GM21786 (cell line): ENCODE measurements around the gene OPALIN.
"Not testable (repeated sequence)": the region's sequence is repeated elsewhere in the genome, so short reads cannot be mapped to it uniquely, and the experiment has no call there.

Experiments used
- ATAC-seq: cut with Tn5 transposase; IDR thresholded peaks from one replicate; pipeline ENCODE4 v1.9.1; 2021; ENCODE audit not compliant: unreplicated experiment

The OPALIN gene

DNA sequence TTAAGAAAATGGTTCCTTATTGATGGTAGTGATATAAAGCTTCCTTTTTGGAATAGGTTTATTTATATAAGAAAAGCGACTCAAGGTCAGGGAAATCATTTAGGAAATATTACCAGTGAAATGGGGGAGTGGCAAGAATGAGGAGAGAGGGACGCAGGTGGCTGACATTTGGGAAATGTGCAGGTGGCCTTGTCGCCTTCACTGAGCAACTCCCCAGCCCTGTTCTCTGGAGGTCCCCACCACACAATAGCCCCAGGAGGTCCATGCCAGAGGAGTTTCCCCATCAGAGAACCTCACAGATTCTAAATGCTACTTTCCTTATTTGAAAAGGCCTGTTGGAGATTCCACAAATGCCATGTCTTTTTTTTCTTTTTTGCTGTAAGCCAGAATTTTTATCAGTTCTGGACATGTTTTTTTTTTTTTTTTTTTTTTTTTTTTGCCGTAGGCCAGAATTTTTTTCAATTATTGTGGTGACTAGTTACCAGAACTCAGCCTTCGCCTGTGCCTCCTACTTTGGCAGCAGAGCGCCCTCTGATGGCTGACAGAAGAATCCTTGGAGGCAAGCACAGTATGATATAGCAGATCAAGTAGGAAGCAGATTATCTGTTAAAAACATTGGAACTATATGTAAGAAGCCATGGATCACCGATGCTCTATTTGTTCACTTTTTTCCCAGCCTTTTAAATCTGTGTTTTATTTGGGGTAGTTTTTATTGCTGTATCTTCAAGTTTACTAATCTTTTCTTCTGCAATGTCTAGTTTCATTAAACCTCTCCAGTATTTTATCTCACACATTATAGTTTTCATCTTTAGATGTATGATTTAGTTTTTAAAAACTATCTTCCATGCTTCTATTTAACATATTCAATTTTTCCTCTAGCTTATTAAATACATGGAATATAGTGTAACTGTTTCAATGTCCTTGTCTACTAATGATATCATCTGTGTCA is 18.6 kb downstream of the OPALIN start:
- peak; percentile 76 for ATAC-seq

DNA sequence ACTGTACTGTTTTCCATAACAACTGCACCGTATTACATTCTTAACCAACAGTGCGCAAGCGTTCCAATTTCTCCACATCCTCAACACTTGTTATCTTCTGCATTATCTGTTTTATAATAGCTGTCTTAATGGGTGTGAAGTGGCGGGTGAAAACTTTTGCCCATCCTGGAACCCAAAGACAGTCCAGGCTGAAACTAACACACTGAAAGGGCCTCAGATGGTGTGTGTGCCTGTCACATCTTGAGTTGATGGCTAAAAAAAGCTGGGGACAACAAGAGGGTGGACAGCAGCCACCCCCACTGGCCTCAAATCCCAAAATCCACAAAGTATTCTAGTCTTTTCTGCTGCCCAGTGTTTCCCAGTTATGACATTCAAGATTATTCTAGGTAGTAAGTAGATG is 19.4 kb downstream of the OPALIN start:
- no peak for ATAC-seq

DNA sequence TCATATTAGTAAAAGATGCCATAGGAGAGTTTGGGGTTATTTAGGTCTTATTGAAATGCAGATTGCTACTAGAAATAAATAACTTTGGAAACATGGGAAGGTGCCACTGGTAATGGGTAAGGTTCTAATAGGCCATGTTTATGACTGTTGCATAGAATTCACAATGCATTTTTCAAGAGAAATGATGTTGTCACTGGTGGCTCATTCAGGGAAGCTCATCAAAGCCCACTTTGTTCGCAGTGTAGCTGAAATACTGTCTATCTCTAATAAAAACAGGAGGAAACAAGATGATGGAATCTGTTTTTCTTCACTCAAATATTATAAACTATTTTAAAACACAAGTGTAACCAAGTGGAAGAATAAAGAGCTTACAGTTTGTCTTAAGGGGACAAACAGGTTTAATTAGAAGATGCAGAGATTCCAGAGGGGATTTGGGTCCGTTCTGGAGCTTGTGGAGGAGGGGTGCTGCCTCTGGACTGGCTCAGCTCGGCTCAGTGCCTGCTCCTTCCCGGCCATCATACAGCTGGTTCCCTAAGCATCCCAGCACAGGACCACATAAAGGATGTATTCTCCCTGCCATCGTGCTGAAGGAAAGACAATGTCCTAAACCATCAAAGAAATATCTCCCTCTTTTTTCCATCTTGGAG is 20.4 kb downstream of the OPALIN start:
- ATAC-seq, result no peak

DNA sequence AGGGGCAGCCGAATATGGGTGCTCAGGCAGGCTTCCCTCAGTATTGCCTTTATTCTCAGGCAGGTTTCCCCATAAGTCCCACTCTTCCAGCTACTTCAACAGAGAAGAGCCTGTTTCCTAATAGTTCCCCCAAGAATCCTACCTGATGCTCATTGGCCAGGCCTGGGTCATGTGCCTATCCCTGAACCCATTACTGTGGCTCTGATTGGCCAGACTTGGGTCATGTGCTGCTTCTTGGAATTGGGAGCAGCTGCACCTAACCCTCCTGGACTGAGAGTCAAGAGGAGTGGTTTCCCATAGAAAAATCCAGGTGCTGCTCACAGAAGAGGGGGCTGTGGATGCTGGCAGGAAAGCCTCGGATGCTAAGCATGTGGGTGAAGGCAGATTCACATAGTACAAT is 21.7 kb downstream of the OPALIN start:
- no peak for ATAC-seq

DNA sequence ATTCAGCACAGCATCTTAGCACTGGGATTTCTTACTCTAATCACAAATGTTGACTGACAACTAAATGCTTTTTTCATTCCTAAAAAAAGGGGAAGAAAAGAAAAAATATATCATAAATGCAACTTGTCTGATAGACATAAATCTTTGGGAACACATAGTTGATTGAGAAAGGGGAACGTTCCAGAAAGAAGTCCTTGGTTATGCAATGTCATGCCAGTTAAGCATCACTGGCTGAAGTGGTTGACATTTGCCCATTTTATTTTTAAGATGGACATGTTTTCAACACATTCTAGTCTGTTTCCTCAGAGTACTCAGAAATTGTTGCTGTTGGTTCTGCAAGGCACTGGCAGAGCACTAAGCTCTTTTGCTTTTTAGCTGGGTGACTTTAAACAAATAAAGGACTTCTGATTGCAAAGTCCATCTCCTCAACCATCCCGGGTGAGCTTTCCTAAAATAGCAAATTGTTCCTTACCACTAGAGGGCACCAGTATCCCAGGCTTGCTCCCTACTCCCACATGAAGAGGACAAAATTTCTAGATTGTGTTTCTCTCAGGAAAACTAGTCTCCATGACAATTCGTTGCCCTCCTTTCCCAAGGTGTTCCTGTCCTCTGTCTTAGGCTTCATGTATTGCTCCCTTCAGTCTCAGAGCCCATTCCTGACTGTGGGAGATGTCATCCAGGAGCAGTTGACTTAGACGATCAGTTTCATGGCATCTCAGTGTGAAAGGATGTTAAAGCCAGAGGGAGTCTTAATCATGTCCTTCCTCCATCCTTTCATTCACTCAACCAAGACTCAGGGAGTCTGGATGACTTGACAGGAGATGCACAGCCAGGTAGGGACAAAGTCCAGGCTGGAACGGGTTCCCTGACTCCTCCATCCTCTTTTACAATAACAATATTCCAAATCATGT is 23.9 kb downstream of the OPALIN start:
- no peak for ATAC-seq

DNA sequence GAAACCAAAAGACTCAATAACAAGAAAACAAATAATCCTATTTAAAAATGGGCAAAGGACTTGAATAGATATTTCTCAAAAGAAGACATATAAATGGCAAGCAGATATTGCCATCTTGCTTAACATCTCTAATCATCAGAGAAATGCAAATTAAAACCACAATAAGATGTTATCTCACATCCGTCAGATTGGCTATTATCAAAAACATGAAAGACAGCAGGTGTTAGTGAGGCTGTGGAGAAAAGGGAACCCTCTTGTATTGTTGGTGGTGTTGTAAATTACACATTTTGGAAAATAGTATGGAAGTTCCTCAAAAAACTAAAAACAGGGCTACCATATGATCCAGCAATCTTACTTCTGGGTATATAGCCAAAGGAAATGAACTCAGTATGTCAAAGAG is 25.7 kb downstream of the OPALIN start:
- no peak for ATAC-seq

DNA sequence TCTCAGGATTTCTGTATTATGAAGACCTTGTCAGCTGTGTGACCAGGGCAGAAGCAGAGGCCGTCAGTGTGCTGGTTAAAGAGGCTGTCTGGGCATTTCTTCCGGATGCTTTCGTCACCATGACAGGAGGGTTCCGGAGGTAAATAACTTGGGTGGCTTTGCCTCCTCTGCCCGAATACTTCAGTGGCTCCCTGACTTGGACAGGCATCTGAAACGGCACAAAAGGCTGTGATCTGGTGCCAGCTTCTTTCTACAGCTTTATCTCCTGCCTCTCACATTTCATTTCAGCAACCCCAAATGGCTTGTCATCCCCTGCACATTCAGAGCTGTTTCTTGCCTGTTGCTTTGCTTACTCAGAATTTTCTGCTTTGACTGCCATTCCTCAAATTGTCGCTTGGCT is 31.3 kb downstream of the OPALIN start:
- ATAC-seq, result no peak

DNA sequence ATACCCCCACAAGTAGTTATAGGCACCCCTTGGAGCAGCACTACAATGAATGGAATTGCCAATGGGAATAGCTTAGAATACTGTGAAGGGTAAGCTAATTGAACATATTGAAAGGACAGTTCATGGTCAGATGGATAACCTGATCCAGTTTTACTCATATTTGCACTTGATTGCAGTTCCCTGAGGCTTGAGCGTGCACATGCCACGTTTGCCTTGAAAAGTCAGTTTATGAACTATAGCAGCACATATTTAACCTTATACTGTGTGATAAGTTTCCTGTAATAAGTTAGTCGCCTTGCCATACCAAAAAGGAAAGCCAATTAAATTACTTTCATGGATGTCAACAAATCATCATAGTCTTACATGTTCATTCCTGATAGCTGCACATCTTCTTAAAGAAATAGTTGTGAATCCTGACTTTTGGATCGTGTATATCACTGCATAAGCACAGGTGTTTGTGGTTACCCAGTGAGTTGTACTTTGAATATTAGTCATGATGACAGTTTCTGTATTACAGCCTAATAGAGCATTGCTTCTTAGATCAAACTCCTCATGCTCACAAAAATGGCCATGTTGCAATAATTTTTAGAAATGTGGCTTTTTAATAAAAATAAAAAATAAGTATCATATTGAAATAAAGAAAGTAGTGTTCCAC is 33.0 kb downstream of the OPALIN start:
- ATAC-seq, result peak; percentile 84

DNA sequence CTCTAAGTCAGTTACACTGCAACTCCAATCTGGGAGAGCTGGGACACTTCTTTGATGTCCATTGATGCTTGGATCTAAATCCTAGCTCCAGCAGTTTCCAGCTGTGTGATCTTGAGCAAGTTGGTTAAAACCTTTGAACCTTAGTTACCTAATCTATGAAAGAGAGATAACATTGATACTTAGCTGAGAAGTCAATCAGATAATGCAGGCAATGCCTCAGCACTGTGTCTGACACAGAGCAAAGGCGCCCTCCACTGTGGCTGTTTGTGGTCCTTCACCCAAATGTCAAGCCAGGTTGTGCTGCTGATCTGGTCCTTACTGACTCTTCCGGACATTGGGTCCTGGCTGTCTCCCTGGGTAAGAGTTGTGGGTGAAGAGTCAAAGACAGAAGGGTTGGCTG is 34.4 kb downstream of the OPALIN start:
- ATAC-seq, result no peak

DNA sequence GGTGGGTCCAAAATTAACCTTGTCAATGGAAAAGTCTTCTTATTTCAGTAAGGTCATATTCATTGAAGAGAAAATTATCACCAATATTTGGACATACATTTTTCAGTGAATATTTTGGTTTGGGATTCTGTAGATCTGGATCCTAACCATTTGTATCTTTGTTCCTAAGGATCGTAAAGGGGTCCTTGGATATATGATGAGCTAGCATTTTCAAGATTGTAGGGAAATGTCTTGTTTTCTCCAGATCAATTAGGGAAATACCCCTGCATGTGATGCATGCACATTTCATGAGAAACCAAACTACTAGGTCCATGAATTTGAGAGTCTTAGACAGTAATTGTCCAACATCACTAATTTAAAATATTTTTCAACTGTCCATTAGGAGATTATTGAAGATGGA is 36.5 kb downstream of the OPALIN start:
- ATAC-seq, result no peak

DNA sequence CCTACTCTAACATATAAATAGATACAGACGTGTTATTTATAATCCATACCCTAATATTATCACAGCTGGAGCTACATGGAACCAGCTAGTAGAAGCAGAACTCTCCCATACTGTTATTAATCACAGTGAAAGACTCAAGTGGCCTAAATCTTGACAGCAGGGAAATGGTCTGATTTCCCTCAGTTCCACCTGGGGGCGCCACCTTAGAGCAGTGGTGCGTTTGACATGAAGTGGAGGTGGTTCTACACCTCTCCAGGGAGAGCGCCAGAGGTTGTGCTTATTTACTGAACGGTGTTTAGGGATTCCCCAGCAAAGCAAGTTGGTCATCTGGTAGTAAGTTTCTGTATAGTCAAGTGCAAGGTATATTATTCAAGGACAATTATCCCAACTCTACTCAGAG is 37.0 kb downstream of the OPALIN start:
- ATAC-seq, result no peak

DNA sequence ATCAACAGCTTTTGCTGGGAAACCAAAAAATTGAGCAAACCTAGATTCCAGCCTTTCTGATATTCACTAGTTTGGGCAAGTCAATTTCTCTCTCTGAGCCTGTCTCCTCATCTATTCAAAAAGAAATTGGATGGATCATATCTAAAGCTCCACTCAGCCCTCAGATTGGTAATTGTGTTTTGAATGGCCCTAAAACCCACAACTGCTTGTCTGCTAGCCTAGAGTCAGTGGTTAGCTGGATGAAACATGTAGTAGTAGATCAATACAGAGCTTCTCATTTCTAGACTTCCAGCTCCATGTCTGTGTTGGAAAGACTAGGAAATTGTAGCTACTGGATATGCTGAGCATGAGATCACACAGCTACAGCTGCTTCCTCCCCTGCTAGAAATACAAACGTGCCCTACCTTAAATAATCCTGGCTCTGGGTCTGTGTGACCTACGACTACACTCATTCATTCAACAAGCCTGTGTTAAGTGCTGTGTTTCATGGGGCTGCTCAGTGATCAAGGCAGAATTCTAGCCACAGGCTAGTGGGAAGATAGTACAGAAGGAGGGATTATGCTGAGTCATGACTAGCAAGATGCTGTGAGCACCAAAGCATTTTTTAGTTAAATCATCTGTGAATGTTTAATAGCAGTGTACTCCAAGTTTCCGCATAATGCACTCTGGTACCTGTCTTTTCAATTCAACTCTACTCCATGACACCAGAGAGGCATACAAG is 38.9 kb downstream of the OPALIN start:
- no peak for ATAC-seq

DNA sequence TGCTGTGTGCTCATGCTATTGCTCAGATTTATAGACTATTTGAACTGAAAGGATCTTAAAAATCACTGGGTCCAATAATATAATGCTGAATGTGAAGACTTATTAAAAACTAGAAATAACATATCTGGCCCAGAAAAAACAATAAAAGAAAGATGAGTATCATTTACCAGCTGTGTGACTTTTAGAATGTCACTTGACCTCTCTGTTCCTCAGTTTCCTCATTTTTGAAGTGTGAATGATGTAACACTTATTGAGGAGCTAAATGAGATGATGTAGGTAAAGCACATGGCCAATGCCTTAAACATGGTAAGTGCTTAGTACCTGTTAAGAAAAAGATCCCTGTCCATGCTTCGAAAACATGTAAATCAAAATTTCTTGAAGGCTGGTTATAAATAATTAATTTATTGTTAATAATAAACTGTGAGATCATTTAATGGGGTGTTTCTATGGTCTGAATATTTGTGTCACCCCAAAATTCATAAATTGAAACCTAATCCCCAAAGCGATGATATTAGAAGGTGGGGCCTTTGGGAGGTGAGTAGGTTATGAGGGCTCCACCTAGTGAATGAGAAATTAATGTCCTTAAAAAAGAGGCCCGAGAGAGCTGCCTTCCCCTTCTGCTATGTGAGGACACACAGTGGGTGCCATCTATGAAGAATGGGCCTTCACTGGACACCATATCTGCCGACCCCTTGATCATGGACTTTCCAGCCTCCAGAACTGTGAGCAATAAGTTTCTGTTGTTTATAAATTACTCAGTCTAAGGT is 41.6 kb downstream of the OPALIN start:
- no peak for ATAC-seq

DNA sequence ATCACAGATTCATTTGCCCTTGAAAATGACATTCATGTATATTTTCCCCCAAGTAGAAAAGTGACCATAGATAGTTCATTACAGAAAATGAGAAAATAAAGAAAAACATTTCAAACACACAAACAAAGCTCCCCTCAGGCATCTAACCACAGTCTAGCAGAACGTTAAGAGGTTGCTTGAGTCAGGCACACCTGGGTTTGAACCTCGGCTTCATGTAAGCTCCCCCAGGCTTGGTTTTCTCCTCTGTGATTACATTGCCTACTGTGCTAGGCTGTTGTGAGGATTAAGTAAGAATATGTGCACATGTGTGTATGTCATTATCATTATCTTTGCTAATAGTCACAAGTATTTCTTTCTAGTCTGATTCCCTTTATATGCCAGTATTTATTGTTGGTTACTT is 45.5 kb downstream of the OPALIN start:
- ATAC-seq, result no peak

DNA sequence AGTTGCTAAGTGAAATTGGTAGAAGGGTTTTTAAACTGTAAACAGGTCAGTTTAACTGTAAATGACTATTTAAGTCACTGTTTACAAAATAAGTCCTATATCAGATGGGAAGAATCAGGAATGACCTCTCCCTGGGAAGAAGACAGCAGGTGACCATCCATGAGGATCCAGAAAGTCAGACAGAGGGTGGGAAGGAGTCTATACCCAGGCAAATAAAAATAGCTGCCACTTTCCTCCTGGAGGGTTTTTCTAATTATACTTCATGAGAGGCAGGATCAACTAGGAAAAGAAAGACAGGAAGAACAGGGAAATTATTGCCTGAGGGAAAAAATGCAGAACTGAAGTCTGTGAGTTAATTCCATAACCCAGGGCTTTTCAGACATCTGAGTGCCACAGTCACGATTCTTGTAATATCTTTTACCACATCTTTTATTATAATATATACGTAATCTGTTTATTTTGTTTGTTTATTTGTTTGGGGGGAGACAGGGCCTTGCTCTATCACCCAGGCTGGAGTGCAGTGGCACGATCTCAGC is 47.6 kb downstream of the OPALIN start:
- ATAC-seq, result no peak

DNA sequence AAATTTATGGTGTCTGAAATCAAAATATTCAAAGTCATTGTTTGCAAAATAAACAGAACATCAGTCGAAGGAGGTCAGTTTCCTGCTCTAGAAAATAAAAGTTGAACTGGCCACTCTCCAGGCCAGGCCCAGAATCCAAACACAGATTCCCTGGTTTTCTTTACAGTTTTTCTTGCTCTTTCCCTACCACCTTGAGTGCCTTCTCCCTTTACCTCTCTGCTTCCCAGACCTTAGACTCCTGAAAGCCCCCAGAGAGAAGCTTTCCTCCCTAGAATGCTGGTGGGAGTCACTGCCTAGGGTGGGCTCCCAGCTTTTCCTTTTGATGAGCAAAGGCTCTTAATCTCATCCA is 48.5 kb downstream of the OPALIN start:
- ATAC-seq, result no peak

DNA sequence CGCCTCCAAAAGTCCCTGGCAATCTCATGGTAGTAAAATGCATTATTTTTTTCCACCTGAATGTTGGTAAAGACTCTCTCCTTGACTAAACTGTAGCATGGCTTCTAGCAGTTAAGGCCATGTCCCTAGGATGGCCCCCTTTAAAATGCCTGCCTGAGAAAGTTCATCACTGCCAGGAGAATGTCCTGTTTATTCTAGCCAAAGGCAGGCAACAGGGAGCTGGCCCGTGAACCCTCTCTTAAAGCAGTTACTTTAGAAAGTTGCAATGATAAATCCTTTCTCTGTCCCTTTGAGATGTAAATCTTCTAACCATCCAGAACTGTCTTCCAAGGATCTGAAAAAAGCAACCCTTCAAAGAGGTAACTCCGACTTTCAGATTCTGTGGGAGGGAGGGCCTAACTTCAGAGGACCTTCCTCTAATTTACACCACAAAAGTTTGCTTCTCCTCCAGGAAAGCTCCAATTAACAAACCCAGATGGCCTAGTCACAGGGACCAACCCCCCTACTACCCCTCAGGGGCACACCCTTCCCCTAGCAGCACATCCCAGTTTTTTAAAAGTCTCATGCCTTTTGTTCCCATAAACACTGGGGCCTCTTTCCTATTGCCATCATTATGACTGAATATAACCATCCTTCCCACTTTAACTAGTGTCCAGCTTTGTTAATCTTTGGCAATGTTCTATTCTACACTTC is 49.0 kb downstream of the OPALIN start:
- no peak for ATAC-seq

DNA sequence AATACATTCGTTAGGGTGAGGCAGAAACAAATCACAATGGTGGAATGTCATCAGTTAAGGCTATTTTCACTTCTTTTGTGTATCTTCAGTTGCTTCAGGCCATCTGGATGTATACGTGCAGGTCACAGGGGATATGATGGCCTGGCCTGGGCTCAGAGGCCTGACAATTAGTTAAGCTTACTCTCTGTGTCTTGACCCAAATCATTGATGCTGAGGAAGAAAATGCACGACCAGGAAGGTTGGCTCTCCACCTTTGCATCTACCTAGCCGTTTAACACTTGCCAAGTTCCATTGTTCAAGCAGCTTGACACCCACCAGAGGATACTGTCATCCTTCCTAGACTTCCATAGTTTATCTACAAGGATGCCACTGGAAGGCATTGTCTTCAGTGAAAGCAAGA is 49.9 kb downstream of the OPALIN start:
- not testable (repeated sequence) for ATAC-seq

DNA sequence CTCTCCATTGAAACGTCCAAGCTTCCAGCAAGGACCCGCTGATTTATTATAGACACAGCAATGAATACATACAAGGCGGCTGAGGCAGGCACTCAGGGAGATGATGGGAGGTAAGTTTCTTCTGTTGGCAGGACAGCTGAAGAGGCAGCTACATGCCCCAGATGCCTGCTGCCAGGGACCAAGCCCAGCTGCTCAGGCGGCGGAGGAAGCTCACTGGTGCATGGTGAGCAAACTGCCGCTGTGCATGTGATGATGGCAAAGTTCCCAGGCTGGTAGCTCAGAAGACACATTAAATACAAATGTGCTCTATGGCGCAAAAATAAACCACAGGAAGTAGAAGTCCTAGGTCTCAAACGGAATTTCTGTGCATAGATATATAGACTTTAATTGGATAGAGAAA is 52.3 kb downstream of the OPALIN start:
- ATAC-seq, result peak; percentile 59
